B cell (primary cell): Measurements from ENCODE around the gene ANTXRL. TPM values are rescaled to one million over a fixed set of nuclear protein-coding genes. Genes with fewer than 3 reads are reported as not detected.

Experiments used
- ATAC-seq: fragments of 200-7000 bp; cut with Tn5 transposase; one replicate; pipeline ENCODE4 v1.10.0; 2021; ENCODE audit warnings: low read depth, mild to moderate bottlenecking, moderate number of reproducible peaks, moderate library complexity
- CTCF ChIA-PET: fragments of 350-600 bp; sonication (Branson Sonifier 250); formaldehyde crosslinking; loops from one replicate; lab custom pipeline; 2021; ENCODE audit warnings: antibody characterized with exemption, inconsistent platforms; lab: Charles Lee
- POLR2A ChIA-PET: fragments of 350-600 bp; sonication (Branson Sonifier 250); formaldehyde crosslinking; loops from one replicate; lab custom pipeline; 2021; ENCODE audit warnings: antibody characterized with exemption; lab: Charles Lee
- DNase-seq: peaks from one replicate; pipeline ENCODE4 v3.0.0; 2013
- H2AFZ ChIP-seq: 2 replicates; pipeline ENCODE4 v1.6.1; 2012; ENCODE audit warnings: mild to moderate bottlenecking, low read depth, low read length; ENCODE audit not compliant: insufficient read depth, poor library complexity, severe bottlenecking
- H3K27ac ChIP-seq, 2 donors: 1 replicate in 1 of 2; 2 replicates in 1 of 2; pipeline ENCODE4 v1.5.1; 2012 to 2013; ENCODE audit warnings: low read length in 2 of 2, mild to moderate bottlenecking in 2 of 2, moderate library complexity in 1 of 2
- H3K27me3 ChIP-seq, 4 experiments: fragments of 200-600 bp in 1 of 4; sonication (generic) in 1 of 4; replicated peaks in 1 of 4; 1 replicate in 2 of 4; 2 replicates in 2 of 4; pipeline versions ENCODE4 v1.6.1 to v1.7.0; 2013 to 2016; ENCODE audit warnings: low read length in 3 of 4, mild to moderate bottlenecking in 2 of 4, mixed read lengths in 1 of 4, moderate library complexity in 1 of 4; ENCODE audit not compliant: insufficient read depth in 4 of 4, control insufficient read depth in 3 of 4; ENCODE audit errors: control extremely low read depth in 1 of 4
- H3K36me3 ChIP-seq, 2 experiments: replicated peaks in 1 of 2; 1 replicate in 1 of 2; 2 replicates in 1 of 2; pipeline versions ENCODE4 v1.6.1 to v1.7.1; 2013; ENCODE audit warnings: low read length in 1 of 2; ENCODE audit not compliant: insufficient read depth in 2 of 2, control insufficient read depth in 1 of 2; ENCODE audit errors: control extremely low read depth in 1 of 2, extremely low read depth in 1 of 2
- H3K4me1 ChIP-seq, 2 donors: fragments of 200-600 bp in 1 of 2; sonication (generic) in 1 of 2; 1 replicate in 1 of 2; 2 replicates in 1 of 2; pipeline versions ENCODE4 v1.5.1 to v1.6.1; 2013 to 2017; ENCODE audit warnings: low read length in 2 of 2; ENCODE audit not compliant: control insufficient read depth in 2 of 2, insufficient read depth in 2 of 2
- H3K4me2 ChIP-seq: replicated peaks from 2 replicates; pipeline ENCODE3; 2012; ENCODE audit warnings: mild to moderate bottlenecking, low read depth, low read length; ENCODE audit not compliant: poor library complexity, severe bottlenecking
- H3K4me3 ChIP-seq, 5 experiments: fragments of 200-600 bp in 1 of 5; sonication (generic) in 1 of 5; 1 replicate in 3 of 5; 2 replicates in 2 of 5; pipeline versions ENCODE4 v1.5.1 to v1.7.0; 2011 to 2016; ENCODE audit warnings: low read length in 4 of 5, mild to moderate bottlenecking in 4 of 5, low read depth in 2 of 5, control low read depth in 1 of 5, moderate library complexity in 1 of 5; ENCODE audit not compliant: insufficient read depth in 1 of 5; ENCODE audit errors: control extremely low read depth in 1 of 5, extremely low read depth in 1 of 5
- H3K79me2 ChIP-seq: fragments of 200-600 bp; sonication (generic); one replicate; pipeline ENCODE4 v1.6.0; 2016; ENCODE audit warnings: low read length; ENCODE audit not compliant: control insufficient read depth, insufficient read depth
- H3K9ac ChIP-seq: fragments of 200-600 bp; sonication (generic); 2 replicates; pipeline ENCODE4 v1.6.1; 2017; ENCODE audit warnings: mild to moderate bottlenecking, low read length, moderate library complexity
- H3K9me3 ChIP-seq, 3 donors: one replicate each; pipeline versions ENCODE4 v1.6.1 to v1.7.1; 2013; ENCODE audit warnings: low read length in 2 of 3; ENCODE audit not compliant: control insufficient read depth in 2 of 3, insufficient read depth in 1 of 3; ENCODE audit errors: control extremely low read depth in 1 of 3
- H4K20me1 ChIP-seq: 2 replicates; pipeline ENCODE4 v1.6.0; 2012; ENCODE audit warnings: mild to moderate bottlenecking, low read length; ENCODE audit not compliant: insufficient read depth, control insufficient read depth, poor library complexity, severe bottlenecking
- H3K27ac Mint-ChIP-seq: one replicate; pipeline ENCODE4 v1.8.0; 2021; ENCODE audit warnings: mixed read lengths
- H3K27me3 Mint-ChIP-seq: one replicate; pipeline ENCODE4 v1.8.0; 2021; ENCODE audit warnings: mixed read lengths
- H3K4me1 Mint-ChIP-seq: one replicate; pipeline ENCODE4 v1.8.0; 2021; ENCODE audit warnings: mixed read lengths
- H3K4me3 Mint-ChIP-seq: one replicate; pipeline ENCODE4 v1.8.0; 2021; ENCODE audit warnings: mixed read lengths
- H3K9me3 Mint-ChIP-seq: one replicate; pipeline ENCODE4 v1.8.0; 2022; ENCODE audit warnings: mixed read lengths; ENCODE audit not compliant: insufficient read depth
- CTCF ChIP-seq: fragments of 200-600 bp; IDR thresholded peaks from one replicate; pipeline ENCODE4 v1.8.0; 2022; ENCODE audit warnings: antibody characterized with exemption, mild to moderate bottlenecking
- EZH2 ChIP-seq: IDR thresholded peaks from 2 replicates; pipeline ENCODE4 v1.6.1; 2012; ENCODE audit warnings: borderline replicate concordance, low read depth, mild to moderate bottlenecking, moderate library complexity, low read length; ENCODE audit not compliant: insufficient read depth, poor library complexity, severe bottlenecking
- WGBS: methylation state at CpG from one replicate; pipeline ENCODE4 v1.1.5; 2013; ENCODE audit warnings: missing lambda C conversion rate; ENCODE audit not compliant: insufficient coverage; 5-methylcytosine and 5-hydroxymethylcytosine counted together
- intact Hi-C: fragments of 100-400 bp; cut with micrococcal nuclease; formaldehyde crosslinking; loops from one replicate; pipeline ENCODE4 v1.10.0; 2022
- polyA plus RNA-seq: library from polyadenylated mRNA; depleted of rRNA; stranded (reverse); fragments of >200 nt; gene quantifications from 2 replicates; pipeline ENCODE4 v1.2.3, GENCODE V29; 2012
- total RNA-seq, 2 donors: library from RNA; stranded (reverse); fragments of 120-200 nt in 1 of 2; gene quantifications; 1 replicate in 1 of 2; 2 replicates in 1 of 2; pipeline versions ENCODE4 v1.2.3 to v1.2.4, GENCODE V29; 2013 to 2022

ANTXRL gene
- total and polyA plus RNA-seq, 2 donors (not counting 1 experiment from before 2014, with no cell fraction given), result not detected

- CTCF ChIA-PET, result no interaction called here
- Histone ChIP-seq H4K20me1 (no peaks in the 10 kb centered on the region), H3K9me3 (no peaks in the 10 kb centered on the region), H3K79me2 (no peaks in the 10 kb centered on the region), H3K27me3 (peaks cover 0 to 3% (median 0%) of the 10 kb centered on the region in 4 experiments), H3K4me1 (no peaks in the 10 kb centered on the region), H3K4me3 (no peak overlapping the region), H2AFZ (no peak overlapping the region), H3K27ac (no peak overlapping the region), H3K4me2 (no peak overlapping the region), H3K9ac (no peak overlapping the region), H3K36me3 (no peaks in the 10 kb centered on the region)
- WGBS, result 89% methylated on average over 3 of the region's 5 CpGs
- Mint-ChIP-seq H3K9me3 (no peaks in the 10 kb centered on the region), H3K4me1 (no peaks in the 10 kb centered on the region), H3K4me3 (no peak overlapping the region), H3K27ac (no peak overlapping the region), H3K27me3 (peaks cover 4% of the 10 kb centered on the region)
- no peak for ATAC-seq
- no peak for TF ChIP-seq EZH2
- TF ChIP-seq CTCF, result no peak
- POLR2A ChIA-PET, result no interaction called here
- no peak for DNase-seq
- intact Hi-C loops, result no loop called here
These were observed 19.9 kb downstream of the ANTXRL start for GRCh38 chr10:46306516-46307184.

- H3K9me3 ChIP-seq, result no peaks in the 10 kb centered on the region
- no peaks in the 10 kb centered on the region for H3K4me1 ChIP-seq
- intact Hi-C loops, result no loop called here
- ChIA-PET CTCF (no interaction called here), POLR2A (no interaction called here)
- no peak overlapping the region for H2AFZ ChIP-seq
- H3K79me2 ChIP-seq, result no peaks in the 10 kb centered on the region
- H3K4me3 ChIP-seq, result no peak overlapping the region
- no peak overlapping the region for H3K27ac ChIP-seq
- no peak overlapping the region for H3K4me2 ChIP-seq
- 98% methylated on average over 10 of the region's 10 CpGs for WGBS
- Mint-ChIP-seq H3K4me1 (no peaks in the 10 kb centered on the region), H3K9me3 (no peaks in the 10 kb centered on the region), H3K27me3 (peaks cover 4% of the 10 kb centered on the region), H3K4me3 (no peak overlapping the region), H3K27ac (no peak overlapping the region)
- TF ChIP-seq CTCF (no peak), EZH2 (no peak)
- H3K27me3 ChIP-seq, result peaks cover 0 to 3% (median 0%) of the 10 kb centered on the region in 4 experiments
- DNase-seq, result no peak
- H3K9ac ChIP-seq, result no peak overlapping the region
- ATAC-seq, result no peak
- no peaks in the 10 kb centered on the region for H4K20me1 ChIP-seq
- no peaks in the 10 kb centered on the region for H3K36me3 ChIP-seq
These were observed 20.7 kb downstream of the ANTXRL start for GRCh38 chr10:46307281-46308112.
